ENCODE results near the gene CD47.

DNA sequence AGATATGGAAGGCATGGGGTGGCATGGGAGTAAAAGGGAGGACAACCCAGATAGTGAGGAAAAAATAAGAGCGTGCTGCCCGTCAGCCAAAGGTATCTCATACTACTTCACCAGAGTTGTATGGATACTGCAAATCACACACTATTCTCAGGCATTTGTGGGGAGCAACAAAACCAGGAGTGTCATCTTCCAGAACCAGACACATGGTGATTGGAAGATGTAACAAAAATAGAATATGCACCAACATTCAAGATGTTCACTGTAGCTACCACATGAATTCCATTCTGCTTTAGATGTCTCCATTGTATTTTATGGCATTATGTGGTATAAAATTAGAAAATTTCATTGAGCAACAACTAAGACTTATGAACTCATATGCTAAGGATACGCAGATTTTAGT lies 34.9 kb downstream of the CD47 start:
- TF ChIP-seq, protein P1, sequence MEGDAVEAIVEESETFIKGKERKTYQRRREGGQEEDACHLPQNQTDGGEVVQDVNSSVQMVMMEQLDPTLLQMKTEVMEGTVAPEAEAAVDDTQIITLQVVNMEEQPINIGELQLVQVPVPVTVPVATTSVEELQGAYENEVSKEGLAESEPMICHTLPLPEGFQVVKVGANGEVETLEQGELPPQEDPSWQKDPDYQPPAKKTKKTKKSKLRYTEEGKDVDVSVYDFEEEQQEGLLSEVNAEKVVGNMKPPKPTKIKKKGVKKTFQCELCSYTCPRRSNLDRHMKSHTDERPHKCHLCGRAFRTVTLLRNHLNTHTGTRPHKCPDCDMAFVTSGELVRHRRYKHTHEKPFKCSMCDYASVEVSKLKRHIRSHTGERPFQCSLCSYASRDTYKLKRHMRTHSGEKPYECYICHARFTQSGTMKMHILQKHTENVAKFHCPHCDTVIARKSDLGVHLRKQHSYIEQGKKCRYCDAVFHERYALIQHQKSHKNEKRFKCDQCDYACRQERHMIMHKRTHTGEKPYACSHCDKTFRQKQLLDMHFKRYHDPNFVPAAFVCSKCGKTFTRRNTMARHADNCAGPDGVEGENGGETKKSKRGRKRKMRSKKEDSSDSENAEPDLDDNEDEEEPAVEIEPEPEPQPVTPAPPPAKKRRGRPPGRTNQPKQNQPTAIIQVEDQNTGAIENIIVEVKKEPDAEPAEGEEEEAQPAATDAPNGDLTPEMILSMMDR (IDR thresholded peaks at IDR 0.05 in 2 of 3, conservative IDR thresholded peaks at IDR 0.05 in 1 of 3; ENCODE audit: borderline replicate concordance in 1 of 3, insufficient read depth in 1 of 3, low read depth in 2 of 3, low read length in 2 of 3): no peak
- TF ChIP-seq POLR2AphosphoS5 (IDR thresholded peaks at IDR 0.05; ENCODE audit: low read depth, low read length) (no peak), SIN3A (IDR thresholded peaks at IDR 0.05; ENCODE audit: low read depth) (no peak), ZNF274 (IDR thresholded peaks at IDR 0.05; ENCODE audit: low read depth, low read length) (no peak), POLR2A (IDR thresholded peaks at IDR 0.05; ENCODE audit: borderline replicate concordance, extremely low read depth, insufficient read depth, insufficient read length) (no peak), MAX (IDR thresholded peaks at IDR 0.05) (no peak)
